ENCODE measurements around the gene GDPGP1.

DNA sequence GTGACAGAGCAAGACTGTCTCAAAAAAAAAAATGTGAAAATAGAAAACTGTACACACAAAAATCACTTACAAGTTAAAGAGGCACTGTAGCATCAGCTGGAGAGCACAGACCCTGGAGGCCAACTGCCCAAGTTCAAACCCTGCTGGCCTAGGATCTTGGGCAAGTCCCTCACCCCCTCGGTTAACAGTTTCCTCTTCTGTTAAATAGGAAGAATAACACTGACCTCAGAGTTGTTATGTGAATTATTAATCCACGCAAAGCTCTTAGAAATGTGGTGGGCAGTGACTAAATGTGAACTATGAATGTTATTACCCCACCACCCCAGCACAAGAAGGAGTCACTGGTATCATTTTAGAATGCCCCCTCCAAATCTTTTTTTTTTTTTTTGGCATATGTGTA, 11.5 kb upstream of the GDPGP1 start:
- no peak for TF ChIP-seq CTCF (IDR thresholded peaks at IDR 0.05 in 4 of 5, conservative IDR thresholded peaks at IDR 0.05 in 1 of 5)
- TF ChIP-seq POLR2A (IDR thresholded peaks at IDR 0.05): no peak
